ENCODE results near the gene RNF123. TPM values are rescaled to one million over a fixed set of nuclear protein-coding genes. Genes with fewer than 3 reads are reported as not detected.

Gene RNF123
- total RNA-seq, 2 donors from 2014 or later: 28.3 to 29.4 TPM

- Histone ChIP-seq H3K27me3 (replicated peaks; ENCODE audit: insufficient read depth) (no peaks in the 10 kb centered on the region), H3K27ac (no peak overlapping the region), H3K4me3 (no peak overlapping the region), H3K36me3 (peaks cover 30% of the 10 kb centered on the region), H3K9me3 (no peaks in the 10 kb centered on the region), H3K4me1 (ENCODE audit: control insufficient read depth in 1 of 2, low read depth in 2 of 2) (peaks cover 7 to 12% of the 10 kb centered on the region in 2 donors)
- ATAC-seq (ENCODE audit: insufficient number of reproducible peaks, low FRiP score, low read depth): no peak
- no peak for DNase-seq (ENCODE audit: low spot score)
- no peak for TF ChIP-seq CTCF (IDR thresholded peaks at IDR 0.05)
Observed at GRCh38 chr3:49714728-49715550, 25.6 kb downstream of the RNF123 start.

DNA sequence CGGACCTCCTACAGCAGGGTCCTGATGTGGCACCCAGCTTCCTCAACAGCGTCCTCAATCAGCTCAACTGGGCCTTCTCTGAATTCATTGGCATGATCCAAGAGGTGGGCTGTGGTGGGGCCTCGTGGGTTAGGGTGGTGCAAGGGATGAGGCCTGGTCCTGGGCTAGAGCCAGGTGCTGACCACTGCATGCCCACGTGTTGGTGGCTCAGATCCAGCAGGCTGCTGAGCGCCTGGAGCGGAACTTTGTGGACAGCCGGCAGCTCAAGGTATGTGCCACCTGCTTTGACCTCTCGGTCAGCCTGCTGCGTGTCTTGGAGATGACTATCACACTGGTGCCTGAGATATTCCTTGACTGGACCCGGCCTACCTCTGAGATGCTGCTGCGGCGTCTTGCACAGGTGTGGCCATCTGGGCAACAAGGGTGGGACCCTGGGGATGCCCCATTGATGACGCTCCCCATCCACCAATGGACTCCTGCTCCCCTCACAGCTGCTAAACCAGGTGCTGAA, 26.3 kb downstream of the RNF123 start:
- Histone ChIP-seq H3K9me3 (no peaks in the 10 kb centered on the region), H3K4me1 (ENCODE audit: control insufficient read depth in 1 of 2, low read depth in 2 of 2) (peaks cover 7 to 18% of the 10 kb centered on the region in 2 donors), H3K27me3 (replicated peaks; ENCODE audit: insufficient read depth) (no peaks in the 10 kb centered on the region), H3K4me3 (no peak overlapping the region), H3K36me3 (peaks cover 30% of the 10 kb centered on the region), H3K27ac (no peak overlapping the region)
- no peak for DNase-seq (ENCODE audit: low spot score)
- TF ChIP-seq CTCF (IDR thresholded peaks at IDR 0.05): no peak
- ATAC-seq (ENCODE audit: insufficient number of reproducible peaks, low FRiP score, low read depth): no peak

DNA sequence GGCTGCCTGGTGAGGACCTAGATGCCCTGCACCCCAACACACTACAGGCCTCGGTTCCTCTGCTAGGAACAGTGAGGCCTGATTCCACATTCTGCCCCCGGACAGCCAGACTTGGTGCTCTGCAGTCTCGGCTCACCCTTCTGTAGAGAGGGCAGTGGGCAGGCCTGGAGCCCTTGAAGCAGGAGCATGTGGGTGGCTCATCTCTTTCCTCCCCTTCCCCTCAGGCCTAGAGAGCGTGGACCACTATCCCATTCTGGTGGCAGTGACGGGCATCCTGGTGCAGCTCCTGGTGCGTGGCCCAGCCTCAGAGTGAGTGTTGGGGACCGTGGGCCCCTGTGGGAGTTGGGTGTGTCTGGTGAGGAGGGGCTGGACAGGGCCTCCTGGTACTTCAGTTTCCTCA, 26.8 kb downstream of the RNF123 start:
- TF ChIP-seq CTCF (IDR thresholded peaks at IDR 0.05): no peak

DNA sequence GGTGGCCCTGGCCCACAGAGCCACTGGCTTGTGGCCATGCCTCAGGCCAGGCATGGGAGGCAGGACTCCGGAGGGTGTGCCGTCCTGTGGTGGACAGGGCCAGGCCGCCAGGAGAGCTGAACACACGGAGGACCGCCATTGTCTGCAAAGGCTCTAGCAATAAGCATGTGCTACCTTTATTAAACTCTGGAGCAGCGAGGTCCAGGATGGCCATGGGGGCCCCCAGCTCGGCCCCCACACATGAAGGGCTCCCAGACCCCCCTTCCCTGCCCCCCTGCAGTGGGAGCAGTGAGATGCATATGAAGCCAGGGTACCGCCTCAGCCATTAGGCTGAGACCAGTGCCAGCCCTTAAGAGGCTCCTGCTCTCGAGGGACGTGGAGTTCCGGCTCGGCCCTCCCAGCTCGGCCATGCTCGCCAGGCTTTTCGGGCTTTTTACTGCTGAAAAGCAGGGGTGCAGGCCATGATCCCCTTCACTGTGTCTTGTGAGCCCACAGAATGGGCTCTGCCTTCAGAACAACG, 27.4 kb downstream of the RNF123 start:
- H3K4me1 ChIP-seq (ENCODE audit: control insufficient read depth in 1 of 2, low read depth in 2 of 2): peaks cover 7 to 18% of the 10 kb centered on the region in 2 donors
- no peak overlapping the region for H3K27ac ChIP-seq
- DNase-seq (ENCODE audit: low spot score): no peak
- H3K27me3 ChIP-seq (replicated peaks; ENCODE audit: insufficient read depth): no peaks in the 10 kb centered on the region
- no peaks in the 10 kb centered on the region for H3K9me3 ChIP-seq
- H3K4me3 ChIP-seq: no peak overlapping the region
- no peak for ATAC-seq (ENCODE audit: insufficient number of reproducible peaks, low FRiP score, low read depth)
- H3K36me3 ChIP-seq: peaks cover 28% of the 10 kb centered on the region
- TF ChIP-seq CTCF (IDR thresholded peaks at IDR 0.05): no peak

More for the DNA sequence above, 26.8 kb downstream of the RNF123 start:
- Histone ChIP-seq H3K36me3 (peaks cover 28% of the 10 kb centered on the region), H3K27me3 (replicated peaks; ENCODE audit: insufficient read depth) (no peaks in the 10 kb centered on the region), H3K4me3 (no peak overlapping the region), H3K9me3 (no peaks in the 10 kb centered on the region), H3K27ac (no peak overlapping the region), H3K4me1 (ENCODE audit: control insufficient read depth in 1 of 2, low read depth in 2 of 2) (peaks cover 7 to 18% of the 10 kb centered on the region in 2 donors)
- ATAC-seq (ENCODE audit: insufficient number of reproducible peaks, low FRiP score, low read depth) (no peak), DNase-seq (ENCODE audit: low spot score) (no peak)

- H3K36me3 ChIP-seq: peaks cover 23% of the 10 kb centered on the region
- no peak for TF ChIP-seq CTCF (IDR thresholded peaks at IDR 0.05)
- no peaks in the 10 kb centered on the region for H3K27me3 ChIP-seq (replicated peaks; ENCODE audit: insufficient read depth)
- H3K4me3 ChIP-seq: no peak overlapping the region
- DNase-seq (ENCODE audit: low spot score) (no peak), ATAC-seq (ENCODE audit: insufficient number of reproducible peaks, low FRiP score, low read depth) (no peak)
- peaks cover 8 to 20% of the 10 kb centered on the region in 2 donors for H3K4me1 ChIP-seq (ENCODE audit: control insufficient read depth in 1 of 2, low read depth in 2 of 2)
- H3K27ac ChIP-seq: no peak overlapping the region
- H3K9me3 ChIP-seq: no peaks in the 10 kb centered on the region
Observed at GRCh38 chr3:49717211-49717958, 28.0 kb downstream of the RNF123 start.

Measured in thoracic aorta (tissue), 2 donors.